Retinal pigment epithelial cell (primary cell): ENCODE data around the gene MYRIP.

Source experiments
- DNase-seq: peaks from one replicate; pipeline ENCODE4 v3.0.0-alpha.2; 2010; ENCODE audit warnings: low read depth
- H3K4me3 ChIP-seq: 2 replicates; pipeline ENCODE4 v1.5.1; 2011; ENCODE audit warnings: mild to moderate bottlenecking, low read length, control low read depth, moderate library complexity
- TF ChIP-seq, protein P1 (sequence below): conservative IDR thresholded peaks from 2 replicates; pipeline ENCODE4 v1.5.1; 2011; ENCODE audit warnings: low read depth, low read length, control low read depth, inconsistent platforms

The MYRIP gene

DNA sequence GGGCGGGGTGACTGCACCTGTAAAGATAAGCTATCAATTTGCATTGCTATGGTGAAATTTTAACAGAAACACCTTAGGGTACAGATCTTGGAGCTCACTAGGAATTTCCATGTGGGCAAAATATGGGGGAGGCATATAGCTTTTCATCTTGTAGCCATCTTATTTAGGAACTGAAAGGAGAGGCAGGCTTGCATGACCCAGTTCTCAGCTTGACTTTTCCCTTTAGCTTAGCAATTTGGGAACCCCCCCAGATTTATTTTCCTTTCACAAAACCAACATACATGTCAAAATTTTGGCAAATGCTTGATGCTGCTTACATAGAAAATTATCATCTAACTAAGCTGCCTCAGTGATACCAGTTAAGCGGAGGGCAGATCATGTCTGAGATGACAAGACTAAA is 445.1 kb downstream of the MYRIP start:
- no peak for DNase-seq
- TF ChIP-seq, protein P1, sequence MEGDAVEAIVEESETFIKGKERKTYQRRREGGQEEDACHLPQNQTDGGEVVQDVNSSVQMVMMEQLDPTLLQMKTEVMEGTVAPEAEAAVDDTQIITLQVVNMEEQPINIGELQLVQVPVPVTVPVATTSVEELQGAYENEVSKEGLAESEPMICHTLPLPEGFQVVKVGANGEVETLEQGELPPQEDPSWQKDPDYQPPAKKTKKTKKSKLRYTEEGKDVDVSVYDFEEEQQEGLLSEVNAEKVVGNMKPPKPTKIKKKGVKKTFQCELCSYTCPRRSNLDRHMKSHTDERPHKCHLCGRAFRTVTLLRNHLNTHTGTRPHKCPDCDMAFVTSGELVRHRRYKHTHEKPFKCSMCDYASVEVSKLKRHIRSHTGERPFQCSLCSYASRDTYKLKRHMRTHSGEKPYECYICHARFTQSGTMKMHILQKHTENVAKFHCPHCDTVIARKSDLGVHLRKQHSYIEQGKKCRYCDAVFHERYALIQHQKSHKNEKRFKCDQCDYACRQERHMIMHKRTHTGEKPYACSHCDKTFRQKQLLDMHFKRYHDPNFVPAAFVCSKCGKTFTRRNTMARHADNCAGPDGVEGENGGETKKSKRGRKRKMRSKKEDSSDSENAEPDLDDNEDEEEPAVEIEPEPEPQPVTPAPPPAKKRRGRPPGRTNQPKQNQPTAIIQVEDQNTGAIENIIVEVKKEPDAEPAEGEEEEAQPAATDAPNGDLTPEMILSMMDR = no peak
- H3K4me3 ChIP-seq = no peak overlapping the region

DNA sequence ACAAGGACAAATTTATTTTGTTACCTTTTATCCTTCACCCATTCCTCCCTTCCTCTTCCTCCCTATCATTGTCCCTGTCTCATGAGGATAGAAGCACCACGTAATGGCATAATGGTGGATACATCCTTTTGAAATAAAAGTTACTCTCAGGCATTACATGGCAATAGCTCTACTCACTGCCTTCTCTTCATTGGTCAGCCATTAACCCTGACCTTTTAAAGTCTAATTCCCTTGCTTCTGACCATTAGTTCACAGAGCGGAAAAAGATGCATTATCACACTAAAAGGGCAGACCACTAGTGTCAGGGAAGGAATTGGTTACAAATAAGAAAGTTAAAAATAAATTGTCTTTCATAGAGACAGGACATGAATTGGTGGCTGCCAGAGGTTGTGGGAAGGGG is 445.5 kb downstream of the MYRIP start:
- no peak for DNase-seq
- TF ChIP-seq, protein P1 = no peak
- no peak overlapping the region for H3K4me3 ChIP-seq

DNA sequence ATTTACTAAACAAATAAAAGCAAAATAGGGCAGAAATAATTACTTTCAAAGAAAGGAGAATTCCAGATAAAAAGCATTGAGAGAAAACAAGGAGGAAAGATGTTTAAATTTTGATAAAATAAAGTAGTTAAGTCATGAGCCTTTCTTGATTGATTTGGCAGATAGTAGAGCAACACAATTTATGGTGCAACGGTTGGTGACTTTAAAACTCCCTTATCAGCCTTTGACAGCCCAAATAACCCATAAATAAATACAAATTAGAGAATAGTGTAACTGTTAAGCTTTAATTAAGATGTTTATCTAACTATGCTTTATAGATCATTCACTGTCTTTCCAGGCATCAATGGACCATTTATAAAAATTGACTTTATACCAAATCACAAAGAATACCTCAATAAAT is 446.1 kb downstream of the MYRIP start:
- H3K4me3 ChIP-seq = no peak overlapping the region
- TF ChIP-seq, protein P1 = no peak
- no peak for DNase-seq

DNA sequence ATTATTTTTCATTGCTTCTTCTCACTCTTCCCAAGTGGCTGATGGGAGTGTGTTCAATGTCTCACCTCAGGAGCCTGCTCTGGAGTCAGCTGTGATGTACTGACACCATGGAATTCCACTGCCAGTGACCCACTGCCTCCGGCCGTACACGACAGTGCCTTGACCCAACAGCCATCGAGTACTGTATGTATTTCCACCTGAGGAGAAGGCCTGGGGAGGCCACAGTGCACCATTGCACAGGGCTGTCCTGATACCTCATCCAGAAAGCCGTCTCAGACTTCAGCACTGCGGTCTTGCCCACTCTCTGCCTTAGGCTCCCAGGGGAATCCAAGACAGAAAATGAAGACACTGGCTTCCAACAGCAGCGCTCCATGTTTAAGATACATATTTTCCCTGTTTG is 448.7 kb downstream of the MYRIP start:
- no peak for DNase-seq
- TF ChIP-seq, protein P1 = no peak
- no peak overlapping the region for H3K4me3 ChIP-seq

DNA sequence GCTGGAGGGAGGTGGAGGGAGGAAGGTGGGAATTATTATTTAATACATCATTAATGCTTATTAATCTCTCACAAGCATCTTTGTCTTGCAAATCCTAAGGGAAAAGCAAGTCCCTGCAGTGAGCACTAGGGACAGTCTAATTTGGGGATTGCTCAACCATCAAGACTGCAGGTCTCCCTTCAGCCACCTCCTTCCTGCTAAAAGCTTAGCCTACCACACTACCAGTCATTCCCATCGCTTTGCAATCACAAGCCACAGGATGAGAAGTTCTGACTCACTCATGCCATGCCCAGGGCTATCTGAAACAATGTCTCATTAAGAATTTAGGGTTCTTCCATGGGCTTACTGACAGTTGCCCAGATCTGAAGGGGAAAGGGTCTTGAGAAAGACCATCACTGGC is 449.1 kb downstream of the MYRIP start:
- no peak overlapping the region for H3K4me3 ChIP-seq
- no peak for DNase-seq
- TF ChIP-seq, protein P1 = no peak

DNA sequence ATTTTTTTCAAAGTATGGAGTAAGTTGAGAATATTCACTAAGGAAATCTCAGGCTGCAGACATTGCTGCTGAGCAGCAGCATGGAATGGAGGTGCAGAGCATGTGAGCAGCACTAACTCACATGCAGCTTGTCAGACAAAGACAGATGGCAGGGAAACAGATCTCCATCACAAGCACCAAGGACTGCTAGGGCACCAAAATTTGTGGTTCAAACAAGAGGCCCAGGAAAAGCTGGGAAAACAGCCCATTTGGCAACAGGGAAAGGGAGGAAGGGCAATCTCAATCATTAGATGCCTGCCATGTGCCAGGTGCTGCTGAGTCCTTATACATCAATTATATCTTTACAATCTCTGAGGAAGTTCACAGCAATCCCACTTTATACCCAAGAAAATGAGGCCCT is 452.9 kb downstream of the MYRIP start:
- TF ChIP-seq, protein P1 = no peak
- DNase-seq = no peak
- H3K4me3 ChIP-seq = no peak overlapping the region

DNA sequence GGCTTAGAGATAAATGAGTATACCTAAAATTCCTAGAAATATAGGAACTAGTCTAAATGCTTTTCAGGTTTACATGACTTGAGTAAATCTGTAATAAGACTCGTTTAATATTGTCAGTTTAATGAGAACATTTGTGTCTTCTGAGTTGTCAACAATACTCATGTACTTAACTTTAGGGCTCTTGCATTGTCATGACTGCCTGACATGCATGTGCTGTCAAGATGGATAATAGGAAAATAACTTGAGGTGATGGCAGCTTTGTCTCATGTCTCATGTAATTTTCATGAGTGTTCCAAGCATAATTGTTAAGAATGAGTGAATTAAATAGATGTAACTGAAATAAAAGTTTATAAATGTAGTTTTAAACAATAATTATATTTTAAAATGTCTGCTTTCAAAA is 455.0 kb downstream of the MYRIP start:
- no peak for DNase-seq
- TF ChIP-seq, protein P1 = no peak
- no peak overlapping the region for H3K4me3 ChIP-seq
